CD4-positive, alpha-beta T cell (primary cell): Measurements from ENCODE around the gene LPP. TPM values are rescaled to one million over a fixed set of nuclear protein-coding genes. Genes with fewer than 3 reads are reported as not detected.

Source experiments
- ATAC-seq: fragments of 200-7000 bp; cut with Tn5 transposase; one replicate; pipeline ENCODE4 v1.10.0; 2022; ENCODE audit warnings: mild to moderate bottlenecking; ENCODE audit not compliant: poor library complexity
- CTCF ChIA-PET: fragments of 350-600 bp; sonication (Branson Sonifier 250); formaldehyde crosslinking; loops from one replicate; lab custom pipeline; 2021; ENCODE audit warnings: antibody characterized with exemption, inconsistent platforms; lab: Charles Lee
- POLR2A ChIA-PET: fragments of 350-600 bp; sonication (Branson Sonifier 250); formaldehyde crosslinking; loops from one replicate; lab custom pipeline; 2021; ENCODE audit warnings: antibody characterized with exemption, inconsistent platforms; lab: Charles Lee
- DNase-seq, 14 experiments: peaks; one replicate each; pipeline ENCODE4 v3.0.0-alpha.2; 2013 to 2020; ENCODE audit warnings: mixed read lengths in 2 of 14
- H3K27ac ChIP-seq, 2 donors: one replicate each; pipeline versions ENCODE4 v1.5.1 to v1.7.0; 2013; ENCODE audit warnings: low read length in 2 of 2, low read depth in 1 of 2, mild to moderate bottlenecking in 1 of 2
- H3K27me3 ChIP-seq, 2 experiments: 1 replicate in 1 of 2; 2 replicates in 1 of 2; pipeline versions ENCODE4 v1.6.1 to v1.7.0; 2013; ENCODE audit warnings: low read length in 2 of 2, control low read depth in 1 of 2, mild to moderate bottlenecking in 1 of 2, moderate library complexity in 1 of 2; ENCODE audit not compliant: insufficient read depth in 2 of 2, control insufficient read depth in 1 of 2
- H3K36me3 ChIP-seq: one replicate; pipeline ENCODE4 v1.6.1; 2013; ENCODE audit warnings: low read length, control low read depth; ENCODE audit not compliant: insufficient read depth
- H3K4me1 ChIP-seq: one replicate; pipeline ENCODE4 v1.6.1; 2013; ENCODE audit warnings: low read length, control low read depth; ENCODE audit not compliant: insufficient read depth
- H3K4me3 ChIP-seq: one replicate; pipeline ENCODE4 v1.5.1; 2013; ENCODE audit warnings: mild to moderate bottlenecking, low read length, moderate library complexity
- H3K9me3 ChIP-seq, 2 experiments: 1 replicate in 1 of 2; 2 replicates in 1 of 2; pipeline versions ENCODE4 v1.6.1 to v1.7.0; 2013; ENCODE audit warnings: low read length in 2 of 2, mild to moderate bottlenecking in 2 of 2, control low read depth in 1 of 2, moderate library complexity in 1 of 2; ENCODE audit not compliant: control insufficient read depth in 1 of 2, insufficient read depth in 1 of 2
- H3K27ac Mint-ChIP-seq: one replicate; pipeline ENCODE4 v1.8.0; 2020; ENCODE audit warnings: mixed read lengths
- H3K27me3 Mint-ChIP-seq: one replicate; pipeline ENCODE4 v1.8.0; 2021; ENCODE audit warnings: mixed read lengths
- H3K36me3 Mint-ChIP-seq: one replicate; pipeline ENCODE4 v1.8.0; 2021; ENCODE audit warnings: low read depth, mixed read lengths
- H3K4me1 Mint-ChIP-seq: one replicate; pipeline ENCODE4 v1.8.0; 2021; ENCODE audit warnings: low read depth, mixed read lengths
- H3K4me3 Mint-ChIP-seq: one replicate; pipeline ENCODE4 v1.8.0; 2020; ENCODE audit warnings: mild to moderate bottlenecking, mixed read lengths
- H3K9me3 Mint-ChIP-seq: one replicate; pipeline ENCODE4 v1.8.0; 2020; ENCODE audit warnings: mixed read lengths
- intact Hi-C, 2 experiments: fragments of 100-400 bp; cut with DNase I in 1 of 2; cut with micrococcal nuclease in 1 of 2; formaldehyde crosslinking; loops; one replicate each; pipeline versions ENCODE4 v1.15.1 to v1.9.0; 2023 to 2025; cut with DNase I, micrococcal nuclease
- total RNA-seq, 174 experiments: library from RNA in 2 of 174; stranded (reverse) in 2 of 174; gene quantifications; one replicate each; pipeline ENCODE4 v1.2.3 and lab custom pipeline; 2021 to 2026
- TF ChIP-seq, protein P1 (sequence below): fragments of 200-600 bp; IDR thresholded peaks from one replicate; pipeline ENCODE4 v1.8.0; 2022; ENCODE audit warnings: antibody characterized with exemption, mild to moderate bottlenecking

Gene LPP
- total RNA-seq, 2 experiments from 2014 or later = 45.6 to 45.9 TPM

DNA sequence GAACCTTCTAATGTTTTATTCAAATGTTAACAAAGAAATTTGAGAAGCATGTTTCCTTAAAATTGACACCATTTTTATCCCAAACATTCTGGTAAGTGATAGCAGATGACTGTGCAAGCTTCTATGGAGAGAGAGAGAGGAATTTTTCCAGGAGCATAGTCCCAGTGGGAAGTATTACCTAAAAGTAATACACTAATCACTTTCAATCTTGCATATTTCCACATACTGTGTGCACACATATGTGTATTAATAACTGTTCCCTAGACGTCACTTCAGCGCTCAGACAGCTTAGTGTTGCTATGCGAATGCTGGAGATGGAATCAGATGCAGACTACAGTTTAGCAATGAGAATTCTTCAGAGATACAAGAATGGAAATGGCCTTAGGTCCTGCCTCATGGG is 593.5 kb downstream of the LPP start:
- Mint-ChIP-seq H3K27ac (no peak overlapping the region), H3K27me3 (no peaks in the 10 kb centered on the region)
- CTCF ChIA-PET = interaction anchor here (4.5 kb wide), 1 partner anchor 1008 kb away, joined by 57 read pairs; no protein-coding TSS in a partner anchor

GRCh38 chr3:188749010-188749617 is 595.2 kb downstream of the LPP start:
- ChIA-PET CTCF (interaction anchor here (0.7 to 4.5 kb wide), 13 partner anchors 9 to 1070 kb away, joined by 3 to 57 read pairs (median 4); partner anchors contain the start of gene BCL6), POLR2A (interaction anchor here (0.7 to 1.9 kb wide), 4 partner anchors 1004 to 1011 kb away, joined by 6 to 16 read pairs (median 11); partner anchors contain the start of gene BCL6)
- no peaks in the 10 kb centered on the region for H3K9me3 ChIP-seq

More for the DNA sequence above, 593.5 kb downstream of the LPP start:
- Histone ChIP-seq H3K36me3 (no peaks in the 10 kb centered on the region), H3K27ac (no peak overlapping the region), H3K4me3 (no peak overlapping the region), H3K9me3 (no peaks in the 10 kb centered on the region), H3K4me1 (no peaks in the 10 kb centered on the region), H3K27me3 (no peaks in the 10 kb centered on the region)
- Mint-ChIP-seq H3K36me3 (no peaks in the 10 kb centered on the region), H3K4me1 (no peaks in the 10 kb centered on the region), H3K9me3 (no peaks in the 10 kb centered on the region), H3K4me3 (no peak overlapping the region)
- TF ChIP-seq, protein P1, sequence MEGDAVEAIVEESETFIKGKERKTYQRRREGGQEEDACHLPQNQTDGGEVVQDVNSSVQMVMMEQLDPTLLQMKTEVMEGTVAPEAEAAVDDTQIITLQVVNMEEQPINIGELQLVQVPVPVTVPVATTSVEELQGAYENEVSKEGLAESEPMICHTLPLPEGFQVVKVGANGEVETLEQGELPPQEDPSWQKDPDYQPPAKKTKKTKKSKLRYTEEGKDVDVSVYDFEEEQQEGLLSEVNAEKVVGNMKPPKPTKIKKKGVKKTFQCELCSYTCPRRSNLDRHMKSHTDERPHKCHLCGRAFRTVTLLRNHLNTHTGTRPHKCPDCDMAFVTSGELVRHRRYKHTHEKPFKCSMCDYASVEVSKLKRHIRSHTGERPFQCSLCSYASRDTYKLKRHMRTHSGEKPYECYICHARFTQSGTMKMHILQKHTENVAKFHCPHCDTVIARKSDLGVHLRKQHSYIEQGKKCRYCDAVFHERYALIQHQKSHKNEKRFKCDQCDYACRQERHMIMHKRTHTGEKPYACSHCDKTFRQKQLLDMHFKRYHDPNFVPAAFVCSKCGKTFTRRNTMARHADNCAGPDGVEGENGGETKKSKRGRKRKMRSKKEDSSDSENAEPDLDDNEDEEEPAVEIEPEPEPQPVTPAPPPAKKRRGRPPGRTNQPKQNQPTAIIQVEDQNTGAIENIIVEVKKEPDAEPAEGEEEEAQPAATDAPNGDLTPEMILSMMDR = no peak
- no peak for ATAC-seq
- DNase-seq = no peak
- intact Hi-C loops = no loop called here
- POLR2A ChIA-PET = interaction anchor here (1.9 kb wide), 1 partner anchor 1004 kb away, joined by 13 read pairs; no protein-coding TSS in a partner anchor

DNA sequence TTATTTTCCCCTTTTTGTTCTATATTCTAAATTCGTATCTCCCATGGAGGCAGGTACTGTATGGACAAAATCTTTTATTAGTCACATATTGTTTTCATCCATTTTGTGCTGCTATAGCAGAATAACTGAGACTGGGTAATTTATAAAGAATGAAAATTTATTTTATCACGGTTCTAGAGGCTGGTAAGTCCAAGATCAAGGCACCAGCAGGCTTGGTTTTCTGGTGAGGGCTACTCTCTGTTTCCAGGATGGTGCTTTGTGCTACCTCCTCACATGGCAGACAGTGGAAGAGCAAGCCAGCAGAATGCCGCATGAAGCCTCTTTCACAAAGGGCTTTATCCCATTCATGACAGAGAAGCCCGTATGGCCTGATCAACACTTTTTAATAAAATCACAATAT is 595.9 kb downstream of the LPP start:
- Mint-ChIP-seq H3K27ac (no peak overlapping the region), H3K4me1 (peaks cover 5% of the 10 kb centered on the region), H3K36me3 (no peaks in the 10 kb centered on the region), H3K9me3 (no peaks in the 10 kb centered on the region), H3K4me3 (no peak overlapping the region), H3K27me3 (no peaks in the 10 kb centered on the region)
- H3K4me1 ChIP-seq = no peaks in the 10 kb centered on the region
- no peaks in the 10 kb centered on the region for H3K27me3 ChIP-seq
- DNase-seq (no peak), ATAC-seq (no peak)
- ChIA-PET POLR2A (interaction anchor here (1.7 to 1.8 kb wide), 2 partner anchors 1005 to 1009 kb away, joined by 6 to 16 read pairs; partner anchors contain the start of gene BCL6), CTCF (interaction anchor here (4.5 kb wide), 1 partner anchor 1010 kb away, joined by 57 read pairs; no protein-coding TSS in a partner anchor)
- H3K9me3 ChIP-seq = no peaks in the 10 kb centered on the region
- H3K4me3 ChIP-seq = no peak overlapping the region
- H3K27ac ChIP-seq = no peak overlapping the region
- H3K36me3 ChIP-seq = no peaks in the 10 kb centered on the region
- TF ChIP-seq, protein P1 = no peak
- intact Hi-C loops = loop anchor here (1.0 to 5.0 kb wide), 5 partner anchors 205 to 1009 kb away; no protein-coding TSS in a partner anchor

More at GRCh38 chr3:188749010-188749617, 595.2 kb downstream of the LPP start:
- ATAC-seq (peak; percentile 80), DNase-seq (peak; percentile 10 to 79 (median 44))
- H3K4me1 ChIP-seq = no peaks in the 10 kb centered on the region
- no peak overlapping the region for H3K27ac ChIP-seq
- no peak overlapping the region for H3K4me3 Mint-ChIP-seq
- peaks cover 5% of the 10 kb centered on the region for H3K4me1 Mint-ChIP-seq
- H3K4me3 ChIP-seq = no peak overlapping the region
- H3K27ac Mint-ChIP-seq = no peak overlapping the region
- intact Hi-C loops = loop anchor here (1.0 to 2.0 kb wide), 4 partner anchors 206 to 1008 kb away; no protein-coding TSS in a partner anchor
- no peaks in the 10 kb centered on the region for H3K36me3 Mint-ChIP-seq
- no peaks in the 10 kb centered on the region for H3K27me3 Mint-ChIP-seq
- H3K27me3 ChIP-seq = no peaks in the 10 kb centered on the region
- TF ChIP-seq, protein P1 = peak; percentile 71
- no peaks in the 10 kb centered on the region for H3K9me3 Mint-ChIP-seq
- no peaks in the 10 kb centered on the region for H3K36me3 ChIP-seq
